ENCODE data around the gene AQP1. TPM values are rescaled to one million over a fixed set of nuclear protein-coding genes. Genes with fewer than 3 reads are reported as not detected.

Gene AQP1
- total and polyA plus RNA-seq, 10 of the 15 experiments (the other 5 are each of a cell fraction or from before 2014, with no cell fraction given), result 0.03 to 0.64 TPM; not detected in 8

- in situ Hi-C loops (cut with MboI), result no loop called here
These were observed 20.9 kb downstream of the AQP1 start for GRCh38 chr7:30932562-30932961.

More at GRCh38 chr7:30932562-30932961, 20.9 kb downstream of the AQP1 start:
- no peak for ATAC-seq
- ChIA-PET CTCF (interaction anchor here (1.4 to 2.3 kb wide), 2 partner anchors 50 to 58 kb away, joined by 3 to 8 read pairs; no protein-coding TSS in a partner anchor), RAD21 (ENCODE audit: unreplicated experiment) (no interaction called here), POLR2A (no interaction called here), SMC1A (ENCODE audit: uncharacterized antibody, unreplicated experiment) (no interaction called here)
- 15% methylated on average over 6 of the region's 6 CpGs for WGBS (ENCODE audit: insufficient coverage, insufficient replicate concordance, low lambda C conversion rate, missing lambda C conversion rate)
- Histone ChIP-seq H3K4me3 (no peak overlapping the region), H3K9ac (ENCODE audit: control insufficient read depth, insufficient read depth, low read length) (no peak overlapping the region), H3K4me2 (ENCODE audit: control insufficient read depth, insufficient read depth) (no peak overlapping the region), H3K27me3 (replicated peaks in 1 of 2; ENCODE audit: control insufficient read depth in 2 of 2, insufficient read depth in 2 of 2, low read length in 1 of 2) (peaks cover 0 to 6% of the 10 kb centered on the region in 2 experiments; a peak in 3 of 4 replicates), H3K79me2 (ENCODE audit: control insufficient read depth, insufficient read depth, low read length) (no peaks in the 10 kb centered on the region), H3K27ac (ENCODE audit: control insufficient read depth, insufficient read depth) (no peak overlapping the region), H3K4me1 (ENCODE audit: control insufficient read depth, insufficient read depth, low read length) (no peaks in the 10 kb centered on the region), H2AFZ (ENCODE audit: control insufficient read depth, low read depth, low read length) (no peak overlapping the region), H3K36me3 (ENCODE audit: control insufficient read depth in 2 of 2, insufficient read depth in 2 of 2, low read length in 1 of 2) (no peaks in the 10 kb centered on the region), H3K9me3 (replicated peaks; ENCODE audit: control insufficient read depth, insufficient read depth, low read length) (no peaks in the 10 kb centered on the region), H4K20me1 (ENCODE audit: control insufficient read depth, insufficient read depth) (no peaks in the 10 kb centered on the region)
- no peak for DNase-seq (ENCODE audit: low read depth, low spot score)
- FAIRE-seq, result no peak
- no TSS peak for BruUV-seq (replicated peaks)
- intact Hi-C loops (cut with micrococcal nuclease; ENCODE audit: unreplicated experiment), result no loop called here
- TF ChIP-seq ZNF217 (IDR thresholded peaks at IDR 0.05) (no peak), STAT1 (conservative IDR thresholded peaks at IDR 0.05) (no peak), HCFC1 (IDR thresholded peaks at IDR 0.05; ENCODE audit: low read length) (no peak), RUNX3 (IDR thresholded peaks at IDR 0.05; ENCODE audit: low read length) (no peak), E4F1 (IDR thresholded peaks at IDR 0.05; ENCODE audit: borderline replicate concordance, partially characterized antibody) (no peak), RCOR1 (conservative IDR thresholded peaks at IDR 0.05; ENCODE audit: low read depth, low read length) (no peak), NFXL1 (IDR thresholded peaks at IDR 0.05; ENCODE audit: borderline replicate concordance) (no peak), TCF12 (IDR thresholded peaks at IDR 0.05; ENCODE audit: low read depth, low read length) (no peak), ZNF207 (IDR thresholded peaks at IDR 0.05; ENCODE audit: borderline replicate concordance) (no peak), BACH1 (IDR thresholded peaks at IDR 0.05; ENCODE audit: borderline replicate concordance) (no peak), ESRRA (IDR thresholded peaks at IDR 0.05; ENCODE audit: low read length) (no peak), RELA (IDR thresholded peaks at IDR 0.05; ENCODE audit: borderline replicate concordance, partially characterized antibody) (no peak), POU2F2 (IDR thresholded peaks at IDR 0.05; ENCODE audit: borderline replicate concordance, low read depth, low read length) (no peak), FOXM1 (IDR thresholded peaks at IDR 0.05; ENCODE audit: low read depth, low read length) (no peak), BHLHE40 (IDR thresholded peaks at IDR 0.05; ENCODE audit: borderline replicate concordance in 1 of 2, low read depth in 2 of 2, low read length in 1 of 2) (no peak), CBX5 (IDR thresholded peaks at IDR 0.05; ENCODE audit: low read depth) (no peak), SMAD5 (IDR thresholded peaks at IDR 0.05; ENCODE audit: low read depth) (no peak)
